Activated naive CD4-positive, alpha-beta T cell (primary cell): Measurements from ENCODE around the gene FAM151A.

ENCODE experiments used
- DNase-seq, 4 experiments: peaks; one replicate each; lab custom pipeline; 2025; lab: John Stamatoyannopoulos, UW

FAM151A gene

GRCh38 chr1:54579337-54579781, 44.0 kb downstream of the FAM151A start:
- no peak for DNase-seq

DNA sequence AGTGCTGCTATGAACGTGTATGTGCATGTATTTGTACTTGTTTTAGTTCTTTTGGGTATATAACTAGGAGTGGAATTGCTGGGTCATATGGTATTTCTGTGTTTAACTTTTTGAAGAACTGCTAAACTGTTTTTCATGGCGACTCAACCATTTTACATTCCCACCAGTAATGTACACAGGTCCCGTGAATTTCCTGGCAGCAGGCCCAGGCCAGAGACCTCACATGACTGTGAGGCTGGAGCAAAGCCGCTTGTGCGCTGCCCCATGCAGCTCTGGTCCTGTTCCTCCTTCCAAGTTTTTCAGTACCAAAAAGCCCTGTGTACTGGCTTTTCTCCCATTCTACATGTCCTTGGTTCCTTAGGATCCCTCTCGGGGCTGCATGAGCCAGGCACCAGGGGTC, 45.7 kb downstream of the FAM151A start:
- DNase-seq, result no peak

- DNase-seq, result no peak
Observed at GRCh38 chr1:54575605-54576290, 47.6 kb downstream of the FAM151A start.

GRCh38 chr1:54575161-54575560, 48.2 kb downstream of the FAM151A start:
- DNase-seq, result no peak

DNA sequence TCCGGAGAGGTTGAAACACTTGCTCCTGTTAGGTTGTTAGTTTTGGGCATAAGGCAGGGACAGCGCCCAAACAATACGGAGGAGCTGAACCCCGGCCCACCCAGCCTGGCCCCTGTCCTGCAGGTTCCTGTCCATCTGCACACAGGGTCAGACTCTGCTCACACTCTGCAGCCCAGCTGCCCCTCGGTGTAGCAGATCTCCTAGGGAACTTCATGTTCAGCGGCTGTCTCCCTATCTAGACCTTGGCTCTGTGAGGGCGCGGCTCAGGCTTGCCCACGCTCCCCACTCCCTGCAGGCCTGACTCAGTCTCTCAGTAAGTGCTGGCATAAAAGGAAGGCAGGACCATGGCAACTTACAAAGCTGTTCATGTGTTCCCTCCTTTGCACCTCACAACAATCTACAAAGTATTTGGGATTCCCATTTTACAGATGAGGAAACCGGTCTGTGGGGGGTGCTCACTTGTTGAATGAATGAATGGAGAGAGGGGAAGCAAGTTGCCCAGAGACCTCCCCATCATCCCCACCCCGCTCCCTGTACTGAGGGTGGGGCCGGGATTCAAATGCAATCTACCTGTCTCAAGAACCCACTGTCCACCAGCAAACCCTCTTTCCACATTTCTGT, 49.1 kb downstream of the FAM151A start:
- no peak for DNase-seq

GRCh38 chr1:54572542-54572850, 50.8 kb downstream of the FAM151A start:
- no peak for DNase-seq

GRCh38 chr1:54571803-54572541, 51.4 kb downstream of the FAM151A start:
- DNase-seq, result no peak

DNA sequence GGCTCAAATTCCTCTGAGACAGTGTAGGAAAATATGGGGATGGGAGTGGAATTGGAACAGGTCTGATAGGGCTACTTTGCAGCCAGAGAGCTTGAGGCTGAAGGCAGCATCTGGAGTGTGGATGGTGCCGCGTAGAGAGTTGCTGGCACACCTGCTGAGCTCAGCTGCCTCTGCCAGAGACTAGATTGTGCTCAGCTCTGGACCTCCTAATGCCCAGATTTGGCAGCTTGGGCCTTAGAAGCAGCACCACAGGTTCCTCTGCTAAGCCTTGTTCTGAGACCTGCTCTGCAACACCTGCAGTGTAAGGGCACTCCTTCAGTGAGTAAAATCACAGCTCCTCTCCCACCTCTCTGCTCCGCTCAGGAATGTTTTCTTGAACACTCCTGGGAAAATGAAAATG, 52.0 kb downstream of the FAM151A start:
- DNase-seq, result no peak

DNA sequence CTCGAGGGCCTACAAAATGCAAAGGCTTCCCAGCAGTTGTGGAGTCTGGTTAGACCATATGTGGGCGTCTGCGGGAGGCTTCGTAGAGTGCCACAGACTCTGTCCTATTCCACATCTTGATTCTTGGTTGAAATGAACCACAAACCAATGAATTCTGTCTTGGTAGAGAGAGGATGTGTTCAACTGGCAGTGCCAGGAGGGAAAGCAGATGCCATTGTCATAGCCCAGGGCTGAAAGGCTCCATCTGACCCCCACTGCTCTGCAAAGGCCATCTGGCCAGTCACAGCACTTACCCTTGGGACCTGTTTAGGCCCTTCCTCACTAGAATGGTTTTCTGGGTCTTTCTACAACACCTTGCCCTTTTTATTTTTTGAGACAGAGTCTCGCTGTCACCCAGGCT, 53.2 kb downstream of the FAM151A start:
- no peak for DNase-seq

DNA sequence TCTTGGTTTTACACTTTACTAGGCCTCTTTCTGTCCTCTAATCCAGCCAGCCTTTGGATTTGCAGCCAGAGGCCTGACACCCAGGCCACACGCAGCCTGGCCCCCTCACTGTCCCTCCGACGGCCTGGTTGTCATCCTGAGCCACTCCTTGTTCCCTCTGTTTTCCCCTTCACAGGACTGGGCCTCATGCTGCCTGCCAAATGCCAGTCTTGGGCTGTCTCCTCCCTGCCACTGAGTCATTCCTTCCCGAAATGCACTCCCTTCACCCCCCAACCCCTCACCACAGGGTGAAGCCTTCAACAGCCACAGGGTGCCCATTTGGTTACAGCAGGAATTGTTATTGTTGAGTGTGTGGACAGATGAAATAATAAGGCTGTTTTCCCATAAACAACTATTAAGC, 54.0 kb downstream of the FAM151A start:
- DNase-seq, result no peak

DNA sequence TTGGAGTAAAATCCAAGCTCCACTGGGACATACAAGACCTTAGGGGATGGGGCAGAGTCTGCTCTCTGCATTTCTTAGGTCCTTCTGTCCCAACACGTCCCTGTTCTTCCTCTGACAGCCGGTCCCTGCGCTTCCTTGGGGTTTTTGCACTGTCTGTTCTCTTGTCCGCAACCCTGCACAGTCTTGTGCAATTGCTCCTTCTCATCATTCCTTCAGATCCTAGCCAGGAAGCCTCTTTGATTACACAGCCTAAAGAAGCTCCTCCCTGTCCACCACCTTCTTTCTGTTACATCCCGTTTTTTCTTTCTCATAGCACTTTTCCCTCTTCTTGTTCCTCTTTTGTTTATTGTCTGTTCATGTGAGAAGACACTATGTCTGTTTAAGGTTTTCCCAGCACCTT, 55.4 kb downstream of the FAM151A start:
- no peak for DNase-seq

GRCh38 chr1:54566438-54567141, 56.7 kb downstream of the FAM151A start:
- DNase-seq, result no peak

- no peak for DNase-seq
Observed at GRCh38 chr1:54565113-54565501, 58.2 kb downstream of the FAM151A start.

- no peak for DNase-seq
Observed at GRCh38 chr1:54564312-54565112, 58.8 kb downstream of the FAM151A start.

DNA sequence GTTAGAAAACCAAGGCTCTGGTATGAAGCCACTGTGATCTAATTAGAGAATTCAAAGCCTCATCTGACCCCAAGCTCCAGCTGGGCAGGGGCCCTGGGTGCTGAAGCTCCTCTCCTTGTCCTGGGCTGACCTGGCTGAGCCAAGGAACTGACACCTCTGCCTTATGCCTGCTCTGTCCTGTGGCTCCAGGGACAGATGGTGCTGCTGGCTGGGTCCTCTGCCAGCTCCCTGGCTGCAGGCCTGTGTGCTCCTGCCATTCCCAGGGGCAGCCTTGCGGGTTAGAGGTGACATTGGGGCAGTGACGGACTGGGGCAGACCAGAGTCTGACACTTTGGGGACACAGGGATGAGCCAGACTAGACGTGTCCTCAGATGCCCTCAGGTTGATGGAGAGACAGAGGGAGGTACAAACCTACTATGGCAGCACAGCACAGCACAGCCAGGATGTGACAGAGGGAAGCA, 63.5 kb downstream of the FAM151A start:
- DNase-seq, result no peak
